EL (cell line): ENCODE data around the gene DUSP22.

Experiments
- DNase-seq: peaks from one replicate; pipeline ENCODE4 v3.0.0-alpha.2; 2016

The DUSP22 gene

DNA sequence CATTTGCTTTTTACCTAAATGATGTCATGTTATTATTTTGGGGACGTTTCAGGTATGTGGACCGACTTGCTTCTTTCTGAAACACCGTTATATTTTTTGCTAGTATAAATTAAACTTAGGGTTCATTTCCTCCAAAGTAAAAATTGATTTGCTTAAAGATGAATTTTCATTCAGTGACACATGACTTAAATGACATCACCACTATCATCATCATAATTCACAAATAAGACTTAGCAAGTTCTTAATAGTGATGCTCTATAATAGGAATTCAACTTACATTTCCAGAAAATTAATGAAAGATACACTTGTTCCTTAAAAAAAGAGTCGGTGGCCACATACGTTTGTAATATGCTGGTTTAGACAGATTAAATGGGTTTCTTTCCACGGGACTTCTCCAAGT, 108.5 kb downstream of the DUSP22 start:
- no peak for DNase-seq
